Activated T-cell treated with anti-CD3 and anti-CD28 coated beads, Interleukin-2, amount 50 U/mL, for 48 hours (primary cell): ENCODE results near the gene GNLY.
"Not testable (repeated sequence)": the region's sequence is repeated elsewhere in the genome, so short reads cannot be mapped to it uniquely, and the experiment has no call there.

Experiments used
- DNase-seq, 2 experiments: peaks; one replicate each; pipeline ENCODE4 v3.0.0-alpha.2; 2020

Gene GNLY

GRCh38 chr2:85711578-85712060 lies 17.5 kb downstream of the GNLY start:
- DNase-seq: no peak

GRCh38 chr2:85712336-85712735 lies 18.2 kb downstream of the GNLY start:
- no peak for DNase-seq

GRCh38 chr2:85712849-85713612 lies 18.9 kb downstream of the GNLY start:
- DNase-seq: no peak

- DNase-seq: no peak
Observed at GRCh38 chr2:85713836-85714235, 19.7 kb downstream of the GNLY start.

GRCh38 chr2:85714421-85714820 lies 20.3 kb downstream of the GNLY start:
- not testable (repeated sequence) for DNase-seq

GRCh38 chr2:85714841-85715240 lies 20.7 kb downstream of the GNLY start:
- DNase-seq: no peak

GRCh38 chr2:85716346-85716914 lies 22.3 kb downstream of the GNLY start:
- no peak for DNase-seq

- DNase-seq: no peak
Observed at GRCh38 chr2:85717308-85718008, 23.3 kb downstream of the GNLY start.

- no peak for DNase-seq
Observed at GRCh38 chr2:85718009-85718391, 23.8 kb downstream of the GNLY start.

GRCh38 chr2:85718885-85719492 lies 24.8 kb downstream of the GNLY start:
- DNase-seq: no peak

GRCh38 chr2:85719609-85720240 lies 25.6 kb downstream of the GNLY start:
- DNase-seq: no peak

GRCh38 chr2:85720533-85720932 lies 26.4 kb downstream of the GNLY start:
- DNase-seq: no peak

- no peak for DNase-seq
Observed at GRCh38 chr2:85721641-85722040, 27.5 kb downstream of the GNLY start.

GRCh38 chr2:85722519-85722918 lies 28.4 kb downstream of the GNLY start:
- no peak for DNase-seq

GRCh38 chr2:85723707-85724360 lies 29.7 kb downstream of the GNLY start:
- no peak for DNase-seq

GRCh38 chr2:85724731-85725181 lies 30.6 kb downstream of the GNLY start:
- DNase-seq: no peak

- no peak for DNase-seq
Observed at GRCh38 chr2:85725451-85725850, 31.3 kb downstream of the GNLY start.

GRCh38 chr2:85727798-85728197 lies 33.6 kb downstream of the GNLY start:
- DNase-seq: no peak

GRCh38 chr2:85728342-85728741 lies 34.2 kb downstream of the GNLY start:
- DNase-seq: no peak

- peak; percentile 83 to 87 for DNase-seq
Observed at GRCh38 chr2:85728883-85729824, 35.0 kb downstream of the GNLY start.

- no peak for DNase-seq
Observed at GRCh38 chr2:85729825-85730510, 35.8 kb downstream of the GNLY start.
